IMR-90 (cell line): ENCODE measurements around the gene KCNQ5. TPM values are rescaled to one million over a fixed set of nuclear protein-coding genes. Genes with fewer than 3 reads are reported as not detected.

Experiments used
- ATAC-seq: fragments of 200-7000 bp; cut with Tn5 transposase; 2 replicates; pipeline ENCODE4 v1.9.1; 2020; ENCODE audit warnings: low read depth, mild to moderate bottlenecking, moderate library complexity
- BruUV-seq: library from RNA; stranded (reverse); fragments of 400-500 nt; replicated peaks from 2 replicates; lab custom pipeline; 2021; lab: Mats Ljungman, UMichigan
- CTCF ChIA-PET: fragments of 300-600 bp; formaldehyde crosslinking; extraction: SDS; loops from one replicate; lab custom pipeline; 2021; ENCODE audit warnings: antibody characterized with exemption; lab: Yijun Ruan, JAX
- POLR2A ChIA-PET: fragments of 300-600 bp; sonication (Branson Sonifier 250); formaldehyde crosslinking; loops from one replicate; lab custom pipeline; 2022; ENCODE audit warnings: antibody characterized with exemption; ENCODE audit not compliant: unreplicated experiment; lab: Charles Lee
- DNase-seq: peaks from one replicate; pipeline ENCODE4 v3.0.0; 2013
- H2AFZ ChIP-seq: replicated peaks from 2 replicates; pipeline ENCODE3; 2013; ENCODE audit warnings: low read length, mild to moderate bottlenecking; ENCODE audit not compliant: poor library complexity
- H2AK5ac ChIP-seq: 2 replicates; pipeline ENCODE4 v1.6.1; 2013; ENCODE audit warnings: low read depth, low read length, inconsistent platforms
- H2AK9ac ChIP-seq: replicated peaks from 2 replicates; pipeline ENCODE3; 2013; ENCODE audit warnings: mild to moderate bottlenecking, low read depth, low read length, moderate library complexity; ENCODE audit not compliant: poor library complexity
- H2BK120ac ChIP-seq: 2 replicates; pipeline ENCODE4 v1.6.1; 2013; ENCODE audit warnings: low read depth, low read length, inconsistent platforms
- H2BK15ac ChIP-seq: 3 replicates; pipeline ENCODE4 v1.6.1; 2013; ENCODE audit warnings: low read depth, low read length, inconsistent platforms
- H2BK20ac ChIP-seq: 2 replicates; pipeline ENCODE4 v1.6.1; 2013; ENCODE audit warnings: low read depth, mild to moderate bottlenecking, inconsistent platforms, low read length, moderate library complexity
- H2BK5ac ChIP-seq: 2 replicates; pipeline ENCODE4 v1.6.1; 2013; ENCODE audit warnings: mild to moderate bottlenecking, low read depth, low read length, inconsistent platforms; ENCODE audit not compliant: poor library complexity, severe bottlenecking
- H3K14ac ChIP-seq: replicated peaks from 2 replicates; pipeline ENCODE4 v1.6.1; 2013; ENCODE audit warnings: low read depth, low read length, inconsistent platforms
- H3K18ac ChIP-seq: 2 replicates; pipeline ENCODE4 v1.6.1; 2013; ENCODE audit warnings: low read depth, low read length, control low read depth
- H3K23ac ChIP-seq: 2 replicates; pipeline ENCODE4 v1.6.1; 2013; ENCODE audit warnings: low read depth, low read length, inconsistent platforms
- H3K27ac ChIP-seq: 2 replicates; pipeline ENCODE4 v1.5.1; 2013; ENCODE audit warnings: mild to moderate bottlenecking, control low read depth, low read length; ENCODE audit not compliant: insufficient read depth
- H3K27me3 ChIP-seq: 2 replicates; pipeline ENCODE4 v1.6.1; 2013; ENCODE audit warnings: low read length; ENCODE audit not compliant: control insufficient read depth, insufficient read depth
- H3K36me3 ChIP-seq: 2 replicates; pipeline ENCODE4 v1.6.1; 2013; ENCODE audit warnings: low read length, mixed read lengths; ENCODE audit not compliant: control insufficient read depth, insufficient read depth
- H3K4ac ChIP-seq: 2 replicates; pipeline ENCODE4 v1.6.1; 2013; ENCODE audit warnings: low read depth, low read length, inconsistent platforms
- H3K4me1 ChIP-seq: 2 replicates; pipeline ENCODE4 v1.6.1; 2013; ENCODE audit warnings: low read length, mixed read lengths; ENCODE audit not compliant: control insufficient read depth, insufficient read depth
- H3K4me2 ChIP-seq: 2 replicates; pipeline ENCODE4 v1.6.1; 2013; ENCODE audit warnings: low read depth, mild to moderate bottlenecking, control low read depth, low read length, moderate library complexity
- H3K4me3 ChIP-seq: 2 replicates; pipeline ENCODE4 v1.5.1; 2013; ENCODE audit warnings: low read depth, mild to moderate bottlenecking, control low read depth, low read length, moderate library complexity; ENCODE audit not compliant: insufficient read depth
- H3K56ac ChIP-seq: 2 replicates; pipeline ENCODE4 v1.6.1; 2013; ENCODE audit warnings: low read length, inconsistent platforms; ENCODE audit not compliant: insufficient read depth; ENCODE audit errors: extremely low read depth
- H3K79me1 ChIP-seq, 2 experiments: 2 replicates each; pipeline ENCODE4 v1.6.1; 2013; ENCODE audit warnings: low read length in 2 of 2, inconsistent platforms in 1 of 2, low read depth in 1 of 2
- H3K9ac ChIP-seq: 2 replicates; pipeline ENCODE4 v1.6.1; 2013; ENCODE audit warnings: low read depth, low read length, control low read depth
- H3K9me1 ChIP-seq: 2 replicates; pipeline ENCODE4 v1.6.1; 2013; ENCODE audit warnings: low read length, inconsistent platforms; ENCODE audit not compliant: insufficient read depth
- H3K9me3 ChIP-seq: 2 replicates; pipeline ENCODE4 v1.6.1; 2013; ENCODE audit warnings: low read length; ENCODE audit not compliant: control insufficient read depth, insufficient read depth
- H4K20me1 ChIP-seq: 2 replicates; pipeline ENCODE4 v1.6.1; 2013; ENCODE audit warnings: low read length, inconsistent platforms; ENCODE audit not compliant: insufficient read depth
- H4K5ac ChIP-seq: 2 replicates; pipeline ENCODE4 v1.6.1; 2013; ENCODE audit warnings: mild to moderate bottlenecking, low read depth, low read length, control low read depth
- H4K8ac ChIP-seq, 2 experiments: 2 replicates each; pipeline ENCODE4 v1.6.1; 2013; ENCODE audit warnings: low read depth in 2 of 2, low read length in 2 of 2, control low read depth in 1 of 2, inconsistent platforms in 1 of 2
- H4K91ac ChIP-seq: 2 replicates; pipeline ENCODE4 v1.6.1; 2013; ENCODE audit warnings: low read depth, low read length, inconsistent platforms; ENCODE audit not compliant: insufficient read depth
- BHLHE40 ChIP-seq: fragments of 150-350 bp; IDR thresholded peaks from 2 replicates; pipeline ENCODE4 v1.6.1; 2016; ENCODE audit warnings: mild to moderate bottlenecking, low read depth, low read length
- CEBPB ChIP-seq: IDR thresholded peaks from 2 replicates; pipeline ENCODE4 v1.6.1; 2012; ENCODE audit warnings: low read depth, low read length, improper control_type of control experiment
- CHD1 ChIP-seq: IDR thresholded peaks from 2 replicates; pipeline ENCODE4 v1.6.1; 2012; ENCODE audit warnings: low read depth, low read length, improper control_type of control experiment
- FOS ChIP-seq: fragments of 150-350 bp; IDR thresholded peaks from 2 replicates; pipeline ENCODE4 v1.6.1; 2016; ENCODE audit warnings: low read depth, low read length
- MAZ ChIP-seq: IDR thresholded peaks from 2 replicates; pipeline ENCODE4 v1.6.1; 2012; ENCODE audit warnings: low read depth, mild to moderate bottlenecking, low read length, improper control_type of control experiment, moderate library complexity, borderline replicate concordance
- MXI1 ChIP-seq: IDR thresholded peaks from 2 replicates; pipeline ENCODE4 v1.6.1; 2012; ENCODE audit warnings: low read depth, mild to moderate bottlenecking, low read length, moderate library complexity, borderline replicate concordance
- POLR2A ChIP-seq: IDR thresholded peaks from 2 replicates; pipeline ENCODE4 v1.6.1; 2012; ENCODE audit warnings: mild to moderate bottlenecking, low read depth, low read length
- RAD21 ChIP-seq: IDR thresholded peaks from 2 replicates; pipeline ENCODE4 v1.6.1; 2012; ENCODE audit warnings: low read length, improper control_type of control experiment
- RCOR1 ChIP-seq: IDR thresholded peaks from 2 replicates; pipeline ENCODE4 v1.6.1; 2012; ENCODE audit warnings: mild to moderate bottlenecking, low read length, improper control_type of control experiment; ENCODE audit not compliant: insufficient replicate concordance
- RFX5 ChIP-seq: IDR thresholded peaks from 2 replicates; pipeline ENCODE4 v1.8.0; 2012; ENCODE audit warnings: low read depth, mild to moderate bottlenecking, low read length, moderate library complexity
- WGBS, 2 experiments: methylation state at CpG; one replicate each; pipeline versions ENCODE4 v1.1.5 to v1.1.7; 2013; ENCODE audit warnings: missing lambda C conversion rate in 2 of 2; ENCODE audit not compliant: insufficient read length in 1 of 2; ENCODE audit errors: extremely low coverage in 2 of 2; 5-methylcytosine and 5-hydroxymethylcytosine counted together
- dilution Hi-C: fragments of 300-500 bp; cut with HindIII; formaldehyde crosslinking; loops from one replicate; pipeline ENCODE4 v1.14.3; 2018; ENCODE audit warnings: low sequenced_read_pairs; ENCODE audit not compliant: unreplicated experiment
- in situ Hi-C: fragments of 300-500 bp; cut with MboI; formaldehyde crosslinking; loops from 3 replicates; pipeline ENCODE4 v1.14.3; 2019; ENCODE audit warnings: low sequenced_read_pairs, inconsistent platforms, mixed read lengths
- intact Hi-C: fragments of 100-400 bp; cut with micrococcal nuclease; formaldehyde crosslinking; loops from 2 replicates; pipeline ENCODE4 v1.10.0; 2022
- polyA plus RNA-seq, 3 experiments: library from polyadenylated mRNA; depleted of rRNA; stranded (reverse); fragments of >200 nt; gene quantifications; 2 replicates each; pipeline ENCODE4 v1.2.3, GENCODE V29; 2012; ENCODE audit warnings: low replicate concordance in 1 of 3
- total RNA-seq: library from RNA; depleted of rRNA; stranded (reverse); fragments of >200 nt; gene quantifications from 2 replicates; pipeline ENCODE4 v1.2.3, GENCODE V29; 2012
- TF ChIP-seq, protein P1 (sequence below): fragments of 150-350 bp; IDR thresholded peaks from 2 replicates; pipeline ENCODE4 v1.6.1; 2017; ENCODE audit warnings: mild to moderate bottlenecking, antibody characterized with exemption, low read length, low read depth
- TF ChIP-seq, protein P2 (sequence below): conservative IDR thresholded peaks from 2 replicates; pipeline ENCODE4 v1.5.1; 2012; ENCODE audit warnings: mild to moderate bottlenecking, low read depth, low read length, improper control_type of control experiment
- TF ChIP-seq, protein P3 (sequence below): fragments of 150-350 bp; IDR thresholded peaks from 2 replicates; pipeline ENCODE4 v1.6.1; 2016; ENCODE audit warnings: low read depth, mild to moderate bottlenecking, low read length, moderate library complexity, borderline replicate concordance

Gene KCNQ5
- total and polyA plus RNA-seq, 2 of the 4 experiments (the other 2 are of a cell fraction), result 0.75 to 1.3 TPM

DNA sequence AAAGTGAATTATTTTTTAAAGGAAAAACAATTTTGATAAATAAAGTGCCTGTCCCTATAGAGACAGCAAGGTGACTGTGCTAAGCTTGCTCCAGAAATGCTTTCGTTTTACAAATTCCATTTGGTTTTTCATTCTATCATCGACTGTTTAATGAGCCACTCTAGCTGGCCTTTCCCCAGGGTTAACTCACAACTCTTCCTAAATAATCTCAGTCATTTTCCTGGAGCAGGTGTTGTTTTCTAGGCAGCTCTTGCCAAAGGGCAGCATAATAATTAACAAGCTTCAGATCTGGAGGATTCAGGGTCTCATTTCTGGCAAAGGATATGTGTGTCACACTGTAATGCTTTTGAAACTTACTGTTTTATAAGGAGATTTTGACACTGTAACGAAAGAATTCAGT lies 419.2 kb downstream of the KCNQ5 start:
- ATAC-seq, result no peak
- dilution Hi-C loops, result no loop called here
- TF ChIP-seq POLR2A (no peak), FOS (no peak), BHLHE40 (no peak), RAD21 (no peak), MXI1 (no peak), CHD1 (no peak), RFX5 (no peak), RCOR1 (no peak), CEBPB (no peak), MAZ (no peak)
- TF ChIP-seq, protein P1, sequence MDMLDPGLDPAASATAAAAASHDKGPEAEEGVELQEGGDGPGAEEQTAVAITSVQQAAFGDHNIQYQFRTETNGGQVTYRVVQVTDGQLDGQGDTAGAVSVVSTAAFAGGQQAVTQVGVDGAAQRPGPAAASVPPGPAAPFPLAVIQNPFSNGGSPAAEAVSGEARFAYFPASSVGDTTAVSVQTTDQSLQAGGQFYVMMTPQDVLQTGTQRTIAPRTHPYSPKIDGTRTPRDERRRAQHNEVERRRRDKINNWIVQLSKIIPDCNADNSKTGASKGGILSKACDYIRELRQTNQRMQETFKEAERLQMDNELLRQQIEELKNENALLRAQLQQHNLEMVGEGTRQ, result no peak
- TF ChIP-seq, protein P2, sequence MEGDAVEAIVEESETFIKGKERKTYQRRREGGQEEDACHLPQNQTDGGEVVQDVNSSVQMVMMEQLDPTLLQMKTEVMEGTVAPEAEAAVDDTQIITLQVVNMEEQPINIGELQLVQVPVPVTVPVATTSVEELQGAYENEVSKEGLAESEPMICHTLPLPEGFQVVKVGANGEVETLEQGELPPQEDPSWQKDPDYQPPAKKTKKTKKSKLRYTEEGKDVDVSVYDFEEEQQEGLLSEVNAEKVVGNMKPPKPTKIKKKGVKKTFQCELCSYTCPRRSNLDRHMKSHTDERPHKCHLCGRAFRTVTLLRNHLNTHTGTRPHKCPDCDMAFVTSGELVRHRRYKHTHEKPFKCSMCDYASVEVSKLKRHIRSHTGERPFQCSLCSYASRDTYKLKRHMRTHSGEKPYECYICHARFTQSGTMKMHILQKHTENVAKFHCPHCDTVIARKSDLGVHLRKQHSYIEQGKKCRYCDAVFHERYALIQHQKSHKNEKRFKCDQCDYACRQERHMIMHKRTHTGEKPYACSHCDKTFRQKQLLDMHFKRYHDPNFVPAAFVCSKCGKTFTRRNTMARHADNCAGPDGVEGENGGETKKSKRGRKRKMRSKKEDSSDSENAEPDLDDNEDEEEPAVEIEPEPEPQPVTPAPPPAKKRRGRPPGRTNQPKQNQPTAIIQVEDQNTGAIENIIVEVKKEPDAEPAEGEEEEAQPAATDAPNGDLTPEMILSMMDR, result no peak
- TF ChIP-seq, protein P3, sequence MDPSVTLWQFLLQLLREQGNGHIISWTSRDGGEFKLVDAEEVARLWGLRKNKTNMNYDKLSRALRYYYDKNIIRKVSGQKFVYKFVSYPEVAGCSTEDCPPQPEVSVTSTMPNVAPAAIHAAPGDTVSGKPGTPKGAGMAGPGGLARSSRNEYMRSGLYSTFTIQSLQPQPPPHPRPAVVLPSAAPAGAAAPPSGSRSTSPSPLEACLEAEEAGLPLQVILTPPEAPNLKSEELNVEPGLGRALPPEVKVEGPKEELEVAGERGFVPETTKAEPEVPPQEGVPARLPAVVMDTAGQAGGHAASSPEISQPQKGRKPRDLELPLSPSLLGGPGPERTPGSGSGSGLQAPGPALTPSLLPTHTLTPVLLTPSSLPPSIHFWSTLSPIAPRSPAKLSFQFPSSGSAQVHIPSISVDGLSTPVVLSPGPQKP, result no peak

More for the DNA sequence above, 419.2 kb downstream of the KCNQ5 start:
- no peak overlapping the region for H3K18ac ChIP-seq
- H4K8ac ChIP-seq, result no peak overlapping the region
- no CpG with 5 or more reads among the region's 3 CpGs for WGBS, 2 experiments
- H4K5ac ChIP-seq, result no peak overlapping the region
- H3K79me1 ChIP-seq, result no peaks in the 10 kb centered on the region
- no peak for DNase-seq
- POLR2A ChIA-PET, result no interaction called here
- no peak overlapping the region for H3K9ac ChIP-seq
- no peaks in the 10 kb centered on the region for H4K20me1 ChIP-seq
- no peaks in the 10 kb centered on the region for H3K9me1 ChIP-seq
- no peak overlapping the region for H3K4me3 ChIP-seq
- H3K56ac ChIP-seq, result no peak overlapping the region
- in situ Hi-C loops, result no loop called here
- no peak overlapping the region for H4K91ac ChIP-seq
- no peak overlapping the region for H3K23ac ChIP-seq
- H3K4me1 ChIP-seq, result no peaks in the 10 kb centered on the region
- no peak overlapping the region for H2BK15ac ChIP-seq
- intact Hi-C loops, result no loop called here
- H3K14ac ChIP-seq, result no peak overlapping the region
- H2AFZ ChIP-seq, result no peak overlapping the region
- no peak overlapping the region for H3K27ac ChIP-seq
- H3K27me3 ChIP-seq, result no peaks in the 10 kb centered on the region
- no TSS peak for BruUV-seq
- H2BK5ac ChIP-seq, result no peak overlapping the region
- no peak overlapping the region for H2BK20ac ChIP-seq
- H2AK5ac ChIP-seq, result no peak overlapping the region
- H3K36me3 ChIP-seq, result no peaks in the 10 kb centered on the region
- no peak overlapping the region for H2BK120ac ChIP-seq
- CTCF ChIA-PET, result no interaction called here
- no peak overlapping the region for H2AK9ac ChIP-seq
- no peak overlapping the region for H3K4me2 ChIP-seq
- no peak overlapping the region for H3K4ac ChIP-seq
- no peaks in the 10 kb centered on the region for H3K9me3 ChIP-seq
